T-helper 2 cell treated with Interferon-gamma antibody and Interleukin-4, amounts not matched to agents 5 μg/mL and 100 μg/mL, for 36 hours (primary cell): ENCODE measurements around the gene POLK.
A peak's percentile ranks its signal among the peaks of the same experiment; 100 is the strongest.
"Not testable (repeated sequence)": the region's sequence is repeated elsewhere in the genome, so short reads cannot be mapped to it uniquely, and the experiment has no call there.

ENCODE experiments used
- DNase-seq: peaks from one replicate; pipeline ENCODE4 v3.0.0; 2021; ENCODE audit warnings: low spot score
- H3K27ac Mint-ChIP-seq: one replicate; pipeline ENCODE4 v1.8.0; 2021; ENCODE audit warnings: mild to moderate bottlenecking, mixed read lengths
- H3K27me3 Mint-ChIP-seq: one replicate; pipeline ENCODE4 v1.8.0; 2021; ENCODE audit warnings: low read depth, mixed read lengths
- H3K36me3 Mint-ChIP-seq: one replicate; pipeline ENCODE4 v1.8.0; 2021; ENCODE audit warnings: low read depth, mixed read lengths
- H3K4me1 Mint-ChIP-seq: one replicate; pipeline ENCODE4 v1.8.0; 2021; ENCODE audit warnings: low read depth, mixed read lengths
- H3K4me3 Mint-ChIP-seq: one replicate; pipeline ENCODE4 v1.8.0; 2022; ENCODE audit warnings: mild to moderate bottlenecking, moderate library complexity, mixed read lengths
- H3K9me3 Mint-ChIP-seq: one replicate; pipeline ENCODE4 v1.8.0; 2021; ENCODE audit warnings: mixed read lengths

POLK gene

DNA sequence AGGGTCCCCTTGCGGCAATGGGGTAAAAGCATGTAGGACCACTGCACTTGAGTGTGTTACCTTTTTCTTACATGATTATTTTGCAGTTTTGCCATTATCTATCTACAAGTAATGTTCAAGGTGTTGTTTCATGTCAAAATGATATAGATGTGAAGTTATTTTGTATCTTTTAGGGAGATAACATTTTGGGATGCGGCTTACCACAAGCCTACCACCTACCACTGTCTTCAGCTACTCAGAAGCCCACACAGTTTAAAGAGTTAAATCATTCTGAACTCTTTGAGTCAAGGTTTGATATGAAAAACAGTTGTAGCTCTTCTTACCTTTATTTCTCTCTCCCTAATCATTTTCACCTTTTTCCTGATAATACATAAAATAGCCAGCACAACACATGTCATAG is 20.1 kb upstream of the POLK start:
- peaks cover 33% of the 10 kb centered on the region for H3K9me3 Mint-ChIP-seq
- no peak overlapping the region for H3K4me3 Mint-ChIP-seq
- DNase-seq = no peak
- H3K27me3 Mint-ChIP-seq = no peaks in the 10 kb centered on the region
- H3K4me1 Mint-ChIP-seq = peaks cover 17% of the 10 kb centered on the region
- no peak overlapping the region for H3K27ac Mint-ChIP-seq
- peaks cover 68% of the 10 kb centered on the region for H3K36me3 Mint-ChIP-seq

DNA sequence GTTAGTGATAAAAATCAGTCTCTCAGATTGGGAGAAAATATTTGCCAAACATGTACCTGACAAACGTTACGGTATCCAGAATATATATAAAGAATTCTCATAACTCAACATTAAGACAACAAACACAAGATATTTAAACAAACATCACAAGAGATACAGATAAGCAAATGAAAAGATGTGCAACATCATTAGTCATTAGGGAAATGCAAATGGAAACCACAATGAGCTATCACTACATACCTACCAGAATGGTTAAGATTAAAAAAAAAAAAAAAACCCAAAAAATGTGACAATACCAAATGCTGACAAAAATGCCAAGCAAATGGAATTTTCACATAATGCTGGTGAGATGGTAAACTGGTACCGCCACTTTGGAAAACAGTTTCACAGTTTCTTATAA is 15.7 kb upstream of the POLK start:
- Mint-ChIP-seq H3K4me1 (peaks cover 11% of the 10 kb centered on the region), H3K27me3 (no peaks in the 10 kb centered on the region), H3K9me3 (no peaks in the 10 kb centered on the region), H3K36me3 (peaks cover 74% of the 10 kb centered on the region), H3K4me3 (no peak overlapping the region), H3K27ac (no peak overlapping the region)
- DNase-seq = no peak

DNA sequence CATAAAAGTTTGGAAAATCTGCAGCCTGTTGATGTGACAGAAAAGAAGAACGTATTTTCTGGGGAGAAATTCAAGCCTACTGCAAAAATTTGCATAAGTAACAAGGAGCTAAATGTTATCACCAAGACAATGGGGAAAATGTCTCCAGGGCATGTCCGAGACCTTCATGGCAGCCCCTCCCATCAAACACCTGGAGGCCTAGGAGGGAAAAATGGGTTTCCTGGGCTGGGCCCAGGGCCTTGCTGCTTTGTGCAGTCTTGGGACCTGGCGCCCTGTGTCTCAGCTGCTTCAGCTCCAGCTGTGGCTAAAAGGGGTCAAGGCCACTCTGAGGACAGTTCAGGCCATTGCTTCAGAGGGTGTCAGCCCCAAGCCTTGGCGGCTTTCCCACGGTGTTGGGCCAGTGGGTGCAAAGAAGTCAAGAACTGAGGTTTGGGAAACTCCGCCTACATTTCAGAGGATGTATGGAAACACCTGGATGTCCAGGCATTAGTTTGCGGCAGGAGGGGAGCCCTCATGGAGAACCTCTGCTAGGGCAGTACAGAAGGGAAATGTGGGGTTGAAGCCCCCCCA is 13.4 kb upstream of the POLK start:
- no peak for DNase-seq
- Mint-ChIP-seq H3K4me1 (peaks cover 11% of the 10 kb centered on the region), H3K9me3 (peaks cover 4% of the 10 kb centered on the region), H3K27ac (no peak overlapping the region), H3K27me3 (no peaks in the 10 kb centered on the region), H3K4me3 (no peak overlapping the region), H3K36me3 (peaks cover 61% of the 10 kb centered on the region)

DNA sequence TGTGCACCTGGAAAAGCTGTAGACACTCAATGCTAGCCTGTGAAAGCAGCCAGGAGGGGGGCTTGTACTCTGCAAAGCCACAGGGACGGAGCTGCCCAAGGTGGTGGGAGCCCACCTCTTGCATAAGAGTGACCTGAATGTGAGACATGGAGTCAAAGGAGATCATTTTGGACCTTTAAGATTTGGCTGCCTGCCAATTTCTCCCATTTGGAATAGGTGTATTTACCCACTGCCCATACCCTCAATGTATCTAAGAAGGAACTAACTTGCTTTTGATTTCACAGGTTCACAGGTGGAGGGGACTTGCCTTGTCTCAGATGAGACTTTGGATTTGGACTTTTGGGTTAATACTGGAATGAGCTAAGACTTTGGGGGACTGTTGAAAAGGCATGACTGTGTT is 12.8 kb upstream of the POLK start:
- H3K4me1 Mint-ChIP-seq = peaks cover 11% of the 10 kb centered on the region
- not testable (repeated sequence) for DNase-seq, H3K4me3 Mint-ChIP-seq, H3K27ac Mint-ChIP-seq, H3K9me3 Mint-ChIP-seq, H3K27me3 Mint-ChIP-seq
- peaks cover 60% of the 10 kb centered on the region for H3K36me3 Mint-ChIP-seq

DNA sequence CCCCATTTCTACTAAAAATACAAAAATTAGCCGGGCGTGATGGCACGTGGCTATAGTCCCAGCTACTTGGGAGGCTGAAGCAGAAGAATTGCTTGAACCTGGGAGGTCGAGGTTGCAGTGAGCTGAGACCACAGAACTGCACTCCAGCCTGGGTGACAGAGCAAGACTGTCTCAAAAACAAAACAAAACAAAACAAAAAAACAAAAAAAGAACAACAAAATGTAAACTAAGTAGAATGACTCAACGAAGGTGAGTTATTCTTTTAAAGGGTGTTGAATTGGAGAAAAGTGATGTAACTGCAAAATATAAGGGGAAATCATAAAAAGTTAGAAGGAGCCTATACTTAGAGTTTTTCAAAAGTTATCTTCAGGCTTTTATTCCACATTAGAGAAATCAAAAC is 6.6 kb upstream of the POLK start:
- Mint-ChIP-seq H3K4me1 (peaks cover 26% of the 10 kb centered on the region), H3K36me3 (peaks cover 41% of the 10 kb centered on the region)
- DNase-seq, H3K27me3 Mint-ChIP-seq, H3K4me3 Mint-ChIP-seq, H3K27ac Mint-ChIP-seq, H3K9me3 Mint-ChIP-seq: not testable (repeated sequence)

DNA sequence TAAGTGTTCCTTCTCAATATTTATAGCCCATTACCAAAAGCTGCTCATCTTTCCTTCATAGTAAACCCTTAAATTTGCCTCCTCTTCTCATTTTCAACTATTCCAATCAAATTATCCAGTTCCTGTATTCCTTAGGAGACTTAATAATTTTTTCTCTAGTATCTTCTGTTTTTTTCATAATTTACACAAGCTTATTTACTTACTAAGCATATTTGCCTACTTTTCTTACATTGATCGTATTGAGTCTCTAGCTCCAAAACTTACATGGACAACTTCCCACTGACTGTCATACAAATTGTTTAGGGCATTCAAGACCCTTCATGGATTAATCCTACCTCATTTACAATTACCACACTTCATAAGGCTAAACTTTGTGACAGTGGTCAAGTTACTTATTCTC is 3.9 kb upstream of the POLK start:
- peaks cover 27% of the 10 kb centered on the region for H3K36me3 Mint-ChIP-seq
- H3K9me3 Mint-ChIP-seq = no peaks in the 10 kb centered on the region
- H3K4me1 Mint-ChIP-seq = peaks cover 27% of the 10 kb centered on the region
- no peak overlapping the region for H3K27ac Mint-ChIP-seq
- no peak for DNase-seq
- H3K4me3 Mint-ChIP-seq = no peak overlapping the region
- H3K27me3 Mint-ChIP-seq = no peaks in the 10 kb centered on the region

DNA sequence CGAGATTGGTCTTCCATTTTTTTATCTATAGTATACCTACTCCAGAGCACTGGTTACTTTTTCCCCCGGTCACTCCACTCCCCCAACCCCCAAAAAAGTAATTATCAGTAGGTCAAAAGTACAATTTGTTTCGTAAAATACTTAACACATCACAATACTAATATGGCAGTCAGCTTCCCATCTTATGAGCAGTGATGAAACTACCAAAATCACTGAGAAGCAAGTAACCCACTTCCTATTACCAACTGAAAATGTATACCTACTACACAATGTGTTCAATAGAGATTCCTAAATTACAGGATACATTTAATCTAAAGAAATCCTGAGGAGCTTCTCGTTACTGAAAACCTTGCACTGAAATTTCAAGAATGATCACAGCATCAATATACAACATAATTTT is 2.1 kb upstream of the POLK start:
- no peak overlapping the region for H3K27ac Mint-ChIP-seq
- H3K4me3 Mint-ChIP-seq = peak overlapping the region; percentile 98
- H3K9me3 Mint-ChIP-seq = no peaks in the 10 kb centered on the region
- H3K4me1 Mint-ChIP-seq = peaks cover 43% of the 10 kb centered on the region
- H3K36me3 Mint-ChIP-seq = peaks cover 21% of the 10 kb centered on the region
- H3K27me3 Mint-ChIP-seq = no peaks in the 10 kb centered on the region
- DNase-seq = no peak

DNA sequence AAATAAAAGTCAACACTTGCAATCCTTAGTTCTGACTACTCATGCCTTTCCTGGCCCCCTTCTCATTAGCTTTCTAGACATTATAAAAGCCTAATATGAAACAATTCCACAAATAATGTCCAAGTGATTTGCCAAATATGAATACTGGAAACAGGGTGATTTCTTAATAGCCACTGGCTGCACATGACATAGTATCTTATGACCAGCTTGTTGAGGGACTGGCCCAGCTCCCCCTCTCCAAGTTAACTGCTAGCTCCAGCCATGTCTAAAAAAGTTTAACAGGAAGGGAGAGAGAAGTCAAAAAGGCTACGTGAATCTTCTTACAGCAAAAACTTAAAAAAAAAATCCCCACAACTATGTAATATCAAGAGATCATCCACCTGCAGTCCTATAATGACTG is 1.7 kb upstream of the POLK start:
- H3K4me1 Mint-ChIP-seq = peaks cover 42% of the 10 kb centered on the region

DNA sequence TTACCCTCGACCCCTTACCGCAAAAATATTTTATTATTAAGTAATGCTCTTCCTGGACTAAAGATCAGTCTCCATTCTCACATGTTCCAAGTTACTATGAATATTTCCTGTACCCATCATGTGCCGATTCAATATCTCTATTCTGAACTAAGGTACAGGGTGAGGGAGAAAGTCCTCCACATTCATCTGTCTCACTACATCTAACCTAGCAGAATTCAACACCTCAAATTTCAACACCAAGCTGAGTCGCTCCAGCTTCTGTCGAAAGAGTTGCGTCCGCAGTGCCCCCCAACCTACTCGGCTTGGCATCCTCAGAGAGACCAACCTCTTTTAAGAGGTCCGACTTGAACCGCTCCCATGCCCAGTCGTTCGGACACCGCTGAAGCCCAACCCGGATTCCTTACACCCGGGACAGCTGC is 1.3 kb upstream of the POLK start:
- H3K27me3 Mint-ChIP-seq = no peaks in the 10 kb centered on the region
- peak; percentile 21 for DNase-seq
- H3K9me3 Mint-ChIP-seq = no peaks in the 10 kb centered on the region
- H3K4me1 Mint-ChIP-seq = peaks cover 42% of the 10 kb centered on the region
- H3K36me3 Mint-ChIP-seq = peaks cover 18% of the 10 kb centered on the region
- H3K4me3 Mint-ChIP-seq = peak overlapping the region; percentile 98
- peak overlapping the region; percentile 93 for H3K27ac Mint-ChIP-seq

More for the DNA sequence above, 1.7 kb upstream of the POLK start:
- no peak for DNase-seq
- Mint-ChIP-seq H3K27me3 (no peaks in the 10 kb centered on the region), H3K9me3 (no peaks in the 10 kb centered on the region), H3K4me3 (peak overlapping the region; percentile 98), H3K36me3 (peaks cover 19% of the 10 kb centered on the region), H3K27ac (peak overlapping the region; percentile 93)

DNA sequence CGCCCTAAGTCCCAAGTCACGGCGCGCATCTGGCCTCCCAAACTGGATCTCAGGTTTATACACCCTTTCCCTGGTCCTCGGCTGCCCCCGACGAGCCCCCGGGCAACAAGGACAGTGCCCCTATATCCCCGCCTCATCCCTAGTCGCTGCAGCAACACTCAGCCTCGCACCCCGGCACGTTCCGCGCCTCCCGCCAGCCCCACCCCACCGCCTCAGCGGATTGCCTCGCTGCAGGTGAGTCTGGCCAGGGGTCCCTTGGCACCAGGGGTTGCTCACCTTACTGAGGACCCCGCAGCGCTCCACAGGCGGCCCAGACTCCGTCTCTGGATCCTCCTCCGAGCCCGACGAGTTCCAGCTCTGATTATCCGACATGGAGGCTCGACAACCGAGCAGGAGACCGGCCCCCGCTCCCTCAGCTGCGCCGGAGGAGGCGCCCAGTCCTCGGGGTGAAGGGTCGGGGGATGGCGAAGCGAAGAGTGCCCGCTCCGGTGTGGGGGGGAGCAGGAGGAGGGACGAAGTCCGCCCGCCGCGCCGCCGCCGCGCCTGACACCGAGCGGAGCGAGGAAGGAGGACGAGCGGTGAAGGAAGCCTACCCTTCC is 756 bp upstream of the POLK start:
- Mint-ChIP-seq H3K27me3 (no peaks in the 10 kb centered on the region), H3K4me3 (peak overlapping the region; percentile 98), H3K36me3 (peaks cover 17% of the 10 kb centered on the region), H3K27ac (peak overlapping the region; percentile 93), H3K9me3 (no peaks in the 10 kb centered on the region), H3K4me1 (peaks cover 43% of the 10 kb centered on the region)
- DNase-seq = no peak

DNA sequence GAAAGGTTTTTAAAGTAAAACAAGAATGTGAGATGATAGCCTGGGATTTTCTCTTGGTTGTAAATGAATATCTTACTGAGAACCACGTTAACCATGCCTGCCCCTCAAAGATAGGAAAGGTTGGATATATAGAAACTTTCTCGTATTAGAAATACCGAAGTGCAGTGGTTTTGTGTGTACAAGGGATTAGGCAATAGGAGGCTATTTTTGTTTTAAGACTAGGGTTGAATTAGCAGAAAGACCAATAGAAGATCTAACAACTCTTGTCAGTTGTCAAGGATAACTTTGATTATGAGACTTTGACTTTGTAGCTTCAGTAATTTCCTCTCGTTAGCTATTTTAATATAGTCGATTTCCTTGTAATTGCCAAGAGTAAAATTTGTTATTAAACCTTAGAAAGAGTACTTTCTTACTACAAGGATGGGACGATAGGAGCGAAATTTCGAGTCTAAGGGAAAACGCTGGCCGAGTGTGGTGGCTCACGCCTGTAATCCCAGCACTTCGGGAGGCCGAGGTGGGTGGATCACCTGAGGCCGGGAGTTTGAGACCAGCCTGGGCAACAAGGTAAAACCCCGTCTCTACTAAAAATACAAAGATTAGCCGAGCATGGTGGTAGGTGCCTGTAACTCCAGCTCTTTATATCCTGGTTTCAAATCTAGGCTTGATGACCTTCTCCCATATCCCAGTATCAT is 838 bp downstream of the POLK start:
- Mint-ChIP-seq H3K4me1 (peaks cover 49% of the 10 kb centered on the region), H3K36me3 (peaks cover 16% of the 10 kb centered on the region), H3K9me3 (no peaks in the 10 kb centered on the region), H3K27me3 (no peaks in the 10 kb centered on the region), H3K4me3 (peak overlapping the region; percentile 98), H3K27ac (peak overlapping the region; percentile 93)
- no peak for DNase-seq

DNA sequence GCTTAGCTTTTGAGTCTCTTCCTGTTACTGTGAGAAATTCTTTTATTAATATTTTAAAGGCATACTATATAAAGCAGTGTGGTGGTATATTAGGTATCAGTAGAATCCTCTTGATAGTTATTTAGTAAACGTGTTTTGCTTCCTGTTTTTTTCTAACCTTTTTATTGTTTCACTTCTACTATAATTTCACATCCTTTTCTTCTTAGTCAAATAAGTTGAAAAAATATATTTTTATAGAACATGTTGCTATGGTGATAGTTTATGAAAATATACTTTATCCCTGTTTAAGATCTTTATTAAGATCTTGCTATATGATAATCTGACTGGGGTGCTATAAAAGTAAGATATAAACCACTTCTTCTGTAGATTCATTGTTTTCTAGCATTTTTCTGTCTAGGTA is 2.1 kb downstream of the POLK start:
- H3K4me1 Mint-ChIP-seq = peaks cover 54% of the 10 kb centered on the region
- peak overlapping the region; percentile 98 for H3K4me3 Mint-ChIP-seq
- DNase-seq = no peak

DNA sequence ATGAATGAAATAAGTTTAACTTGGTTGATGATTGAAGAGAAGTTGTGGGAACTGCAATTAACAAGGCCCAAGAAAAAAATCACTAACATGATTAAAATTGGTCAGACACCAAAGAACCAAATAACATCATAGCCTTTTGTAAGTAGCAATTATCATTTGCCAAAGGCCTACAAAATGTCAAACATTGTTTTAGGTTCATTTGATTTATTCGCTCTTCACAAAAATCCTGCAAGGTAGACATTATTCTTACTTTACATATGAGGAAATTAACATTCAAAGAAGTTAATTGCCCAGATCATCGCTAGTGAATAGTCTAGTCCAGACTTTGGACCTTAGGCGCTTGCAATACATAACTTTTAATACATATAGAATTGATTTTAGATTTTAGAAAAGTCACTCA is 2.6 kb downstream of the POLK start:
- Mint-ChIP-seq H3K9me3 (peaks cover 1% of the 10 kb centered on the region), H3K36me3 (peaks cover 21% of the 10 kb centered on the region), H3K27me3 (no peaks in the 10 kb centered on the region), H3K4me1 (peaks cover 59% of the 10 kb centered on the region), H3K4me3 (peak overlapping the region; percentile 19), H3K27ac (no peak overlapping the region)
- DNase-seq = no peak

More for the DNA sequence above, 2.1 kb downstream of the POLK start:
- peaks cover 18% of the 10 kb centered on the region for H3K36me3 Mint-ChIP-seq
- H3K9me3 Mint-ChIP-seq = no peaks in the 10 kb centered on the region
- H3K27ac Mint-ChIP-seq = no peak overlapping the region
- H3K27me3 Mint-ChIP-seq = no peaks in the 10 kb centered on the region

DNA sequence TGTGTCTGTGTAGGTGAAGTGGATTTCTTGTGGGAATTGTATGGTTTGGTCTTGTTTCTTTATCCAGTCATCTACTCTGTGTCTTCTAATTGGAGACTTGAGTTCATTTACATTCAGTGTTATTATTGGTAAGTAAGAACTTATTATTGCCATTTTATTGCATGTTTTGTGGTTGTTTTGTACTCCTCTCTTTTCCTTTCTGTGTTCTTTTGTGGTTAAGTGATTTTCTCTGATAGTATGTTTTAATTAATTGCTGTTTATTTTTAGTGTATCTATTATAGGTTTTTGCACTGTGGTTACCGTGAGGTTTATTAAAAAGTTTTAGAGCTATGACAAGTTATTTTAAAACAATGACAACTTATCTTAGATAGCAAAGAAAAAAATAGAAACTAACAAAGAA is 8.1 kb downstream of the POLK start:
- Mint-ChIP-seq H3K4me3 (peak overlapping the region; percentile 27), H3K4me1 (peaks cover 49% of the 10 kb centered on the region), H3K36me3 (peaks cover 50% of the 10 kb centered on the region), H3K9me3 (peaks cover 24% of the 10 kb centered on the region), H3K27me3 (no peaks in the 10 kb centered on the region), H3K27ac (peak overlapping the region; percentile 33)
- no peak for DNase-seq
